Trophoblast cell (in vitro differentiated cells and primary cell): ENCODE measurements around the gene ARL13A.
"Not testable (repeated sequence)": the region's sequence is repeated elsewhere in the genome, so short reads cannot be mapped to it uniquely, and the experiment has no call there.

Source experiments
- DNase-seq, 2 donors: peaks; one replicate each; pipeline ENCODE4 v3.0.0-alpha.2; 2016
- H2AFZ ChIP-seq: 2 replicates; pipeline ENCODE4 v1.6.1; 2013; ENCODE audit warnings: low read length, moderate library complexity, mild to moderate bottlenecking; ENCODE audit not compliant: insufficient read depth, poor library complexity
- H2AK5ac ChIP-seq: 2 replicates; pipeline ENCODE4 v1.6.1; 2013; ENCODE audit warnings: mild to moderate bottlenecking, low read length
- H2BK120ac ChIP-seq: 2 replicates; pipeline ENCODE4 v1.6.1; 2013; ENCODE audit warnings: low read length, mild to moderate bottlenecking, moderate library complexity; ENCODE audit not compliant: insufficient read depth, poor library complexity
- H2BK12ac ChIP-seq: 2 replicates; pipeline ENCODE4 v1.6.1; 2013; ENCODE audit warnings: mild to moderate bottlenecking, low read length, moderate library complexity
- H2BK5ac ChIP-seq: 2 replicates; pipeline ENCODE4 v1.6.1; 2013; ENCODE audit warnings: low read length, low read depth, moderate library complexity, mild to moderate bottlenecking; ENCODE audit not compliant: poor library complexity
- H3K14ac ChIP-seq: 2 replicates; pipeline ENCODE4 v1.6.1; 2013; ENCODE audit warnings: mild to moderate bottlenecking, low read length
- H3K18ac ChIP-seq: 2 replicates; pipeline ENCODE4 v1.6.1; 2013; ENCODE audit warnings: mild to moderate bottlenecking, low read length
- H3K23ac ChIP-seq: 2 replicates; pipeline ENCODE4 v1.6.1; 2013; ENCODE audit warnings: low read length
- H3K27ac ChIP-seq: 2 replicates; pipeline ENCODE4 v1.5.1; 2013; ENCODE audit warnings: low read depth, mild to moderate bottlenecking, inconsistent platforms, low read length, moderate library complexity
- H3K27me3 ChIP-seq: 2 replicates; pipeline ENCODE4 v1.6.1; 2013; ENCODE audit warnings: inconsistent platforms, mild to moderate bottlenecking, low read length, moderate library complexity; ENCODE audit not compliant: insufficient read depth
- H3K36me3 ChIP-seq, 2 experiments: 1 replicate in 1 of 2; 2 replicates in 1 of 2; pipeline ENCODE4 v1.6.1; 2013; ENCODE audit warnings: low read length in 2 of 2, mild to moderate bottlenecking in 2 of 2, moderate library complexity in 1 of 2; ENCODE audit not compliant: insufficient read depth in 2 of 2, control insufficient read depth in 1 of 2
- H3K4ac ChIP-seq: 2 replicates; pipeline ENCODE4 v1.6.1; 2013; ENCODE audit warnings: low read depth, mild to moderate bottlenecking, low read length, moderate library complexity
- H3K4me1 ChIP-seq, 2 experiments: 1 replicate in 1 of 2; 2 replicates in 1 of 2; pipeline ENCODE4 v1.6.1; 2013; ENCODE audit warnings: low read length in 2 of 2, mild to moderate bottlenecking in 2 of 2, moderate library complexity in 1 of 2; ENCODE audit not compliant: insufficient read depth in 2 of 2, control insufficient read depth in 1 of 2
- H3K4me2 ChIP-seq: 2 replicates; pipeline ENCODE4 v1.6.1; 2013; ENCODE audit warnings: inconsistent platforms, mild to moderate bottlenecking, low read length, moderate library complexity
- H3K4me3 ChIP-seq: 2 replicates; pipeline ENCODE4 v1.5.1; 2013; ENCODE audit warnings: mild to moderate bottlenecking, low read depth, low read length, inconsistent platforms
- H3K79me1 ChIP-seq: one replicate; pipeline ENCODE4 v1.6.1; 2013; ENCODE audit warnings: low read length
- H3K79me2 ChIP-seq: 2 replicates; pipeline ENCODE4 v1.6.1; 2013; ENCODE audit warnings: low read length, mild to moderate bottlenecking; ENCODE audit not compliant: control insufficient read depth, insufficient read depth, poor library complexity
- H3K9ac ChIP-seq: 2 replicates; pipeline ENCODE4 v1.6.1; 2013; ENCODE audit warnings: mild to moderate bottlenecking, low read length
- H3K9me3 ChIP-seq: 2 replicates; pipeline ENCODE4 v1.6.1; 2013; ENCODE audit warnings: low read depth, mild to moderate bottlenecking, control low read depth, inconsistent platforms, low read length; ENCODE audit not compliant: insufficient read depth
- H4K12ac ChIP-seq: 2 replicates; pipeline ENCODE4 v1.6.1; 2013; ENCODE audit warnings: low read depth, mild to moderate bottlenecking, low read length, moderate library complexity
- H4K8ac ChIP-seq: 2 replicates; pipeline ENCODE4 v1.6.1; 2013; ENCODE audit warnings: low read depth, mild to moderate bottlenecking, low read length, moderate library complexity
- H4K91ac ChIP-seq: one replicate; pipeline ENCODE4 v1.6.1; 2013; ENCODE audit warnings: low read depth, mild to moderate bottlenecking, low read length, moderate library complexity
- WGBS: extraction: QIAGEN DNeasy Blood & Tissue Kit; methylation state at CpG from one replicate; pipeline ENCODE4 v1.1.7; 2013; ENCODE audit warnings: missing lambda C conversion rate; ENCODE audit not compliant: insufficient read length, insufficient coverage; ENCODE audit errors: extremely low coverage; 5-methylcytosine and 5-hydroxymethylcytosine counted together

The ARL13A gene

DNA sequence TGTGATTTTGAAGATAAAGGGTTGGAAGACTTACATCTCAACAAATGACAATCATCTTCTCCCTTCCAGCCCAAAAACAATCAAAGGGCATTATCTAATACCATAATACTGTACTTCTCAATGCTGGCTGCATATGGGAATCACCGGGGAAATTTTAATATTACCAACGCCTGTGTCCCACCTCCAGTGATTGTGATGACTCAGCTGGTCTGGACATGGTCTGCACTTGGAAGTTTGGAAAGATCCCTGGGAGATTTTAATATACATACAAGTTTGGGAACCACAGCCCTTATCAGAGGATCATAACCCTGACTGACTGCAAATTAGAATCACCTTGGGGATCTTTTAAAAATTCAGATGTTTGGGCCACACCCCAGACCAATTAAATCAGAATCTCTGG lies 29.9 kb downstream of the ARL13A start:
- Histone ChIP-seq H3K23ac (no peak overlapping the region), H3K14ac (no peak overlapping the region), H3K79me1 (peaks cover 2% of the 10 kb centered on the region), H2AK5ac (no peak overlapping the region), H3K18ac (no peak overlapping the region), H3K36me3 (peaks cover 1 to 2% of the 10 kb centered on the region in 2 experiments), H3K9me3 (no peaks in the 10 kb centered on the region), H2AFZ (no peak overlapping the region), H3K27me3 (no peaks in the 10 kb centered on the region), H3K9ac (no peak overlapping the region), H3K4me3 (no peak overlapping the region), H2BK120ac (no peak overlapping the region), H3K79me2 (no peaks in the 10 kb centered on the region), H3K27ac (no peak overlapping the region), H2BK12ac (no peak overlapping the region), H4K12ac (no peak overlapping the region), H4K8ac (no peak overlapping the region), H4K91ac (no peak overlapping the region), H3K4me2 (no peak overlapping the region), H3K4me1 (peaks cover 3 to 7% of the 10 kb centered on the region in 2 experiments), H2BK5ac (no peak overlapping the region), H3K4ac (no peak overlapping the region)
- DNase-seq: no peak
- WGBS: no CpG with 5 or more reads among the region's 2 CpGs

DNA sequence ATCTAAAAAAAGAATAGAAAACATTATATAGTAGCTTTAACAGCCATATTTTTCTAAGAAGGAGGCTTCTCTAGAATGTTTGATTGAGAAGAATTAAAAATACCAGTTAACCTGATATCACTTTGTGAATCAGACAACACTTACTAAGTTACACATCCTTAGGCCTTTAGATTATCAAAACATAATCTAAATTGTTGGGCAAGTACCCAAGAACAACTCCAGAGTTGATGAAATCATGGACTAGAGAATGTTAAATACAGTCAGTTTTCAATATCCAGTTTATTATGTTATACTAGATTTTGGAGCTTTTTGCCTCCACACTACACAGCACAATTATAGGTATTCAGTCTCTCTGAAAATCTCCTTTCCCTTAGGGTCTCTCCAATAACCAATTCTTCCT lies 39.6 kb downstream of the ARL13A start:
- H4K91ac ChIP-seq: no peak overlapping the region
- H2BK12ac ChIP-seq: no peak overlapping the region
- peaks cover 5 to 7% of the 10 kb centered on the region in 2 experiments for H3K36me3 ChIP-seq
- no peaks in the 10 kb centered on the region for H3K4me1 ChIP-seq
- no peaks in the 10 kb centered on the region for H3K27me3 ChIP-seq
- no peak overlapping the region for H3K14ac ChIP-seq
- no peak overlapping the region for H3K4me3 ChIP-seq
- H3K4me2 ChIP-seq: no peak overlapping the region
- no peak overlapping the region for H3K27ac ChIP-seq
- no peak overlapping the region for H3K4ac ChIP-seq
- no peak overlapping the region for H2BK120ac ChIP-seq
- H3K23ac ChIP-seq: no peak overlapping the region
- H4K12ac ChIP-seq: no peak overlapping the region
- no peaks in the 10 kb centered on the region for H3K79me1 ChIP-seq
- H2AFZ ChIP-seq: no peak overlapping the region
- H3K9me3 ChIP-seq: no peaks in the 10 kb centered on the region
- H4K8ac ChIP-seq: no peak overlapping the region
- no peaks in the 10 kb centered on the region for H3K79me2 ChIP-seq
- no peak overlapping the region for H3K18ac ChIP-seq
- no peak overlapping the region for H2AK5ac ChIP-seq
- DNase-seq: no peak
- no peak overlapping the region for H2BK5ac ChIP-seq
- no peak overlapping the region for H3K9ac ChIP-seq

DNA sequence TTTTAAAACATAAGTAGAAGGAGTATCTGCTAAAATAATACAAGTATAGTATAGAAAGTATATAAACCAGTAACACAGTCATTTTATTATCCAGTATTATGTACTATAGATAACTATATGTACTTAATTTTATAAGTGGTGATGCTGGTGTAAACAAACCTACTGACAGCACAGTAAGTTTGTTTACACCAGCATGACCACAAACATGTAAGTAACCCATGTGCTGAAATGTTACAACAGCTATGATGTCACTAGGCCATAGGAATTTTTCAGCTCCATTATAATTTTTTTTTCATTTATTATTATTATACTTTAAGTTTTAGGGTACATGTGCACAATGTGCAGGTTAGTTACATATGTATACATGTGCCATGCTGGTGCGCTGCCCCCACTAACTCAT lies 42.5 kb downstream of the ARL13A start:
- not testable (repeated sequence) for H2BK5ac ChIP-seq, H3K27ac ChIP-seq, H3K9ac ChIP-seq, H3K79me1 ChIP-seq, H4K91ac ChIP-seq, H3K36me3 ChIP-seq, H3K4me2 ChIP-seq, H2BK120ac ChIP-seq, H3K9me3 ChIP-seq, H2AK5ac ChIP-seq, H3K18ac ChIP-seq, H4K12ac ChIP-seq, H3K4me1 ChIP-seq, H3K79me2 ChIP-seq, H3K14ac ChIP-seq, H3K27me3 ChIP-seq, H3K4ac ChIP-seq, H2BK12ac ChIP-seq, H4K8ac ChIP-seq, H3K23ac ChIP-seq, H2AFZ ChIP-seq, H3K4me3 ChIP-seq
- WGBS: no CpG with 5 or more reads among the region's 1 CpG
- peak in 1 of 2 donors; percentile 5 for DNase-seq

DNA sequence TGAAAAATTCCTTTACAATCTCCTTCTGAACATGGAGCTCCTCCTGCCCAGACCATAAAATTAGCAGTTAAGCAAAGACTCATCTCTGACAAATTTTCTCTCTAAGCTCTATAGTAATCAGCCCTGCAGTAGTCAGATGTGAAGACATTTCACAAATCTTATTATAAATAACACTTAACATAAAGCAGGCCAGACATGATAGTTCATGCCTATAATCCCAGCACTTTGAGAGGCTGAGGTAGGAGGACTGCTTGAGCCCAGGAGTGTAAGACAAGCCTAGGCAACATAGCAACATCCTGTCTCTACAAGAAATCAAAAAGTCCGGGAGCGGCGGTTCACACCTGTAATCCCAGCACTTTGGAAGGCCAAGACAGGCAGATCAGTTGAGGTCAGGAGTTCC lies 52.5 kb downstream of the ARL13A start:
- no peak for DNase-seq
- no peaks in the 10 kb centered on the region for H3K9me3 ChIP-seq
- H3K27ac ChIP-seq: no peak overlapping the region
- H3K36me3 ChIP-seq: peaks cover 10 to 16% of the 10 kb centered on the region in 2 experiments
- H3K18ac ChIP-seq: no peak overlapping the region
- no peak overlapping the region for H2BK5ac ChIP-seq
- no peaks in the 10 kb centered on the region for H3K79me2 ChIP-seq
- H3K4ac ChIP-seq: no peak overlapping the region
- H3K4me1 ChIP-seq: no peaks in the 10 kb centered on the region
- H3K4me2 ChIP-seq: no peak overlapping the region
- no peak overlapping the region for H4K8ac ChIP-seq
- no peak overlapping the region for H2BK120ac ChIP-seq
- no peak overlapping the region for H4K91ac ChIP-seq
- H3K9ac ChIP-seq: no peak overlapping the region
- no peak overlapping the region for H2BK12ac ChIP-seq
- no peak overlapping the region for H4K12ac ChIP-seq
- no peak overlapping the region for H3K14ac ChIP-seq
- no CpG with 5 or more reads among the region's 3 CpGs for WGBS
- H3K79me1 ChIP-seq: no peaks in the 10 kb centered on the region
- no peak overlapping the region for H2AFZ ChIP-seq
- no peak overlapping the region for H3K4me3 ChIP-seq
- no peak overlapping the region for H2AK5ac ChIP-seq
- H3K23ac ChIP-seq: no peak overlapping the region
- no peaks in the 10 kb centered on the region for H3K27me3 ChIP-seq

DNA sequence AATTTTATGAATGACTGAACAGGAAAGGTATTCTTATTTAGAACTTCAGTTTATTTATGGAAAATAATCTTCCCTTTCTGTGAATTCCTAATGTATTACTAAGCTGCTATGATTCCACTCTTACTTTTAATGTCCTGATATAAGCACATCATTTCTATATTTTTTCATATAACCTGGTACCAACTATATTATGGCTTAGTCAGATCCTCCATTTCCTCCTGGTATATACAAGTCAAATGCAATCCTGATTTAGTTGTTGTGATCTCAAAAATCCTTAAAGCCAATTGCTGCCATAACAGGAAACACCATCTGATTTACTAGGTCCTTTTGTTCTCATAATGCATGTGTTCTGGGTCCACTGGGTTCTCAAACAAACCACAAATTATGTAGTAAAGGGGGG lies 55.6 kb downstream of the ARL13A start:
- Histone ChIP-seq H4K91ac (no peak overlapping the region), H3K4ac (no peak overlapping the region), H2BK5ac (no peak overlapping the region), H3K36me3 (peaks cover 6 to 13% of the 10 kb centered on the region in 2 experiments), H3K27ac (no peak overlapping the region), H2AFZ (no peak overlapping the region), H3K14ac (no peak overlapping the region), H2BK12ac (no peak overlapping the region), H3K9me3 (no peaks in the 10 kb centered on the region), H3K79me1 (no peaks in the 10 kb centered on the region), H3K9ac (no peak overlapping the region), H3K4me1 (no peaks in the 10 kb centered on the region), H4K12ac (no peak overlapping the region), H3K27me3 (no peaks in the 10 kb centered on the region), H4K8ac (no peak overlapping the region), H3K18ac (no peak overlapping the region), H3K4me3 (no peak overlapping the region), H3K23ac (no peak overlapping the region), H3K79me2 (no peaks in the 10 kb centered on the region), H2AK5ac (no peak overlapping the region), H2BK120ac (no peak overlapping the region), H3K4me2 (no peak overlapping the region)
- no peak for DNase-seq
